DOHH2 (cell line): ENCODE results near the gene GPC6.

Source experiments
- H3F3A ChIP-seq: fragments of 200-600 bp; sonication (generic), shearing (Covaris generic); 2 replicates; pipeline ENCODE4 v1.6.0; 2016; ENCODE audit warnings: antibody characterized with exemption, mild to moderate bottlenecking; ENCODE audit not compliant: control insufficient read depth, insufficient read depth
- H3K27ac ChIP-seq: fragments of 200-600 bp; sonication (generic); 2 replicates; pipeline ENCODE4 v1.5.1; 2014; ENCODE audit warnings: low read depth, mild to moderate bottlenecking, low read length, moderate library complexity
- H3K27me3 ChIP-seq: fragments of 200-600 bp; sonication (generic); 2 replicates; pipeline ENCODE4 v1.6.1; 2014; ENCODE audit warnings: mild to moderate bottlenecking, low read length, mixed read lengths; ENCODE audit not compliant: control insufficient read depth
- H3K36me3 ChIP-seq: fragments of 200-600 bp; sonication (generic); 2 replicates; pipeline ENCODE4 v1.6.1; 2014; ENCODE audit warnings: mild to moderate bottlenecking, low read length, moderate library complexity, mixed read lengths; ENCODE audit not compliant: control insufficient read depth
- H3K4me1 ChIP-seq: fragments of 200-600 bp; sonication (generic); 2 replicates; pipeline ENCODE4 v1.6.1; 2014; ENCODE audit warnings: mild to moderate bottlenecking, low read length, mixed read lengths; ENCODE audit not compliant: control insufficient read depth
- H3K4me2 ChIP-seq: fragments of 200-600 bp; sonication (generic); 2 replicates; pipeline ENCODE4 v1.6.0; 2014; ENCODE audit warnings: mild to moderate bottlenecking, low read length, moderate library complexity
- H3K4me3 ChIP-seq: fragments of 200-600 bp; sonication (generic); 2 replicates; pipeline ENCODE4 v1.5.1; 2014; ENCODE audit warnings: mild to moderate bottlenecking, low read length, mixed read lengths
- H3K79me2 ChIP-seq: fragments of 200-600 bp; sonication (generic); 2 replicates; pipeline ENCODE4 v1.6.1; 2014; ENCODE audit warnings: mild to moderate bottlenecking, low read length, mixed read lengths; ENCODE audit not compliant: control insufficient read depth
- H3K9me2 ChIP-seq: fragments of 200-600 bp; sonication (generic); replicated peaks from 2 replicates; pipeline ENCODE4 v1.6.1; 2014; ENCODE audit warnings: mild to moderate bottlenecking, low read length, mixed read lengths; ENCODE audit not compliant: control insufficient read depth
- H3K9me3 ChIP-seq: fragments of 200-600 bp; sonication (generic); 2 replicates; pipeline ENCODE4 v1.6.1; 2014; ENCODE audit warnings: antibody characterized with exemption, low read length, mixed read lengths; ENCODE audit not compliant: control insufficient read depth, insufficient read depth
- H4K20me1 ChIP-seq: fragments of 200-600 bp; sonication (generic); 2 replicates; pipeline ENCODE4 v1.6.0; 2014; ENCODE audit warnings: low read depth, mild to moderate bottlenecking, antibody characterized with exemption, low read length, moderate library complexity; ENCODE audit not compliant: control insufficient read depth, insufficient read depth
- CTCF ChIP-seq: fragments of 200-600 bp; sonication (generic); IDR thresholded peaks from one replicate; pipeline ENCODE4 v1.5.1; 2014; ENCODE audit warnings: antibody characterized with exemption, mild to moderate bottlenecking, low read depth, low read length; ENCODE audit not compliant: poor library complexity, severe bottlenecking
- EZH2phosphoT487 ChIP-seq: fragments of 200-600 bp; sonication (generic); IDR thresholded peaks from 2 replicates; pipeline ENCODE4 v1.6.1; 2017; ENCODE audit warnings: borderline replicate concordance, mild to moderate bottlenecking, antibody characterized with exemption, low read length, moderate library complexity, mixed read lengths

GPC6 gene

DNA sequence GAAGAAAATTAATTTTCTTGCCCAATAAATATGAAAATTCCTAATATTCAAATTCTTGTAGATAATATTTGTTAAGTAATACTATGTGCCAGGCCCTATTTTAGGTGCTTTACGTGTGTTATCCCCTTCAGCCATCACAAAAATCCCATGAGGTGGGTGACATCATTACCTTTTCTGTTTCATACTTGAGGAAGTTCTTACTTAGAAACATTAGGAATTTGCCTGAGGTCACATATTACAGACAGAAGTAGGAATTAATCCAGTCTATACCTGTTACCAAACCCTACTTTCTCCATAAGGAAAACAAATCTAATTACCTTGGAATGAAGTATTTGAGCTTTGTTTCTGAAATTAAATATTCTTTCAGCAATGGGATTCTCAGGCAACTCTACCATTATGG lies 336.1 kb downstream of the GPC6 start:
- H3F3A ChIP-seq: no peaks in the 10 kb centered on the region
- no peak overlapping the region for H3K27ac ChIP-seq
- no peak overlapping the region for H3K4me2 ChIP-seq
- H3K9me3 ChIP-seq: no peaks in the 10 kb centered on the region
- H3K36me3 ChIP-seq: no peaks in the 10 kb centered on the region
- H3K79me2 ChIP-seq: no peaks in the 10 kb centered on the region
- no peaks in the 10 kb centered on the region for H3K9me2 ChIP-seq
- TF ChIP-seq EZH2phosphoT487: no peak
- no peaks in the 10 kb centered on the region for H3K27me3 ChIP-seq
- H3K4me1 ChIP-seq: no peaks in the 10 kb centered on the region
- no peaks in the 10 kb centered on the region for H4K20me1 ChIP-seq
- no peak overlapping the region for H3K4me3 ChIP-seq

- Histone ChIP-seq H3K4me1 (no peaks in the 10 kb centered on the region), H3K4me3 (no peak overlapping the region), H3K27me3 (no peaks in the 10 kb centered on the region), H4K20me1 (no peaks in the 10 kb centered on the region), H3K9me2 (no peaks in the 10 kb centered on the region), H3K9me3 (no peaks in the 10 kb centered on the region), H3K27ac (no peak overlapping the region), H3K36me3 (no peaks in the 10 kb centered on the region), H3F3A (no peaks in the 10 kb centered on the region), H3K4me2 (no peak overlapping the region), H3K79me2 (no peaks in the 10 kb centered on the region)
- no peak for TF ChIP-seq CTCF
- no peak for TF ChIP-seq EZH2phosphoT487
Observed at GRCh38 chr13:93577105-93577504, 350.5 kb downstream of the GPC6 start.

GRCh38 chr13:93589788-93590187 lies 363.2 kb downstream of the GPC6 start:
- Histone ChIP-seq H3K36me3 (no peaks in the 10 kb centered on the region), H3K4me1 (no peaks in the 10 kb centered on the region), H3K4me2 (no peak overlapping the region), H3K27ac (no peak overlapping the region), H3K27me3 (no peaks in the 10 kb centered on the region), H3K9me2 (no peaks in the 10 kb centered on the region), H3F3A (no peaks in the 10 kb centered on the region), H3K9me3 (no peaks in the 10 kb centered on the region), H3K4me3 (no peak overlapping the region), H4K20me1 (no peaks in the 10 kb centered on the region), H3K79me2 (no peaks in the 10 kb centered on the region)
- TF ChIP-seq CTCF (no peak), EZH2phosphoT487 (no peak)

DNA sequence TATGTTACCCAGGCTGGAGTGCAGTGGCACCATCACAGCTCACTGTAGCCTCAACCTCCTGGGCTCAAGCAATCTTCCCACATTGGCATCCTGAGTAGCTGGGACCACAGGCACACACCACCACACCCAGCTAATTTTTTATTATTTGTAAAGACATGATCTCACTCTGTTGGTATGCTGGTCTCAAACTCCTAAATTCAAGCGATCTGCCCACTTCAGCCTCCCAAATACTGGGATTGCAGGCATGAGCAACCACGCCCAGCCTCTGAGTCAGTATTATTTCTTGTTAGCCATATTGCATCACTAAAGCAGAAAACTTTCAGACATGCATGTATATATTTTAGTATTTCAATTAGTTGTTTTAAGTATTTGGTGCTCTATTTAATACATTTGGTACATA lies 376.4 kb downstream of the GPC6 start:
- no peak overlapping the region for H3K4me2 ChIP-seq
- H3K27ac ChIP-seq: no peak overlapping the region
- no peaks in the 10 kb centered on the region for H3K79me2 ChIP-seq
- no peaks in the 10 kb centered on the region for H4K20me1 ChIP-seq
- H3K36me3 ChIP-seq: no peaks in the 10 kb centered on the region
- H3K4me1 ChIP-seq: no peaks in the 10 kb centered on the region
- H3K9me3 ChIP-seq: no peaks in the 10 kb centered on the region
- H3K4me3 ChIP-seq: no peak overlapping the region
- no peaks in the 10 kb centered on the region for H3K9me2 ChIP-seq
- H3K27me3 ChIP-seq: no peaks in the 10 kb centered on the region
- H3F3A ChIP-seq: no peaks in the 10 kb centered on the region
- TF ChIP-seq EZH2phosphoT487 (no peak), CTCF (no peak)
